NCI-H1436 treated with DMSO at 0.1 percent for 48 hours (cell line): ENCODE data around the gene TMEM254.
"Not testable (repeated sequence)": the region's sequence is repeated elsewhere in the genome, so short reads cannot be mapped to it uniquely, and the experiment has no call there.

Experiments used
- DNase-seq: peaks from one replicate; lab custom pipeline; 2025; lab: John Stamatoyannopoulos, UW

The TMEM254 gene

GRCh38 chr10:80133687-80134086, 55.2 kb downstream of the TMEM254 start:
- DNase-seq: not testable (repeated sequence)

DNA sequence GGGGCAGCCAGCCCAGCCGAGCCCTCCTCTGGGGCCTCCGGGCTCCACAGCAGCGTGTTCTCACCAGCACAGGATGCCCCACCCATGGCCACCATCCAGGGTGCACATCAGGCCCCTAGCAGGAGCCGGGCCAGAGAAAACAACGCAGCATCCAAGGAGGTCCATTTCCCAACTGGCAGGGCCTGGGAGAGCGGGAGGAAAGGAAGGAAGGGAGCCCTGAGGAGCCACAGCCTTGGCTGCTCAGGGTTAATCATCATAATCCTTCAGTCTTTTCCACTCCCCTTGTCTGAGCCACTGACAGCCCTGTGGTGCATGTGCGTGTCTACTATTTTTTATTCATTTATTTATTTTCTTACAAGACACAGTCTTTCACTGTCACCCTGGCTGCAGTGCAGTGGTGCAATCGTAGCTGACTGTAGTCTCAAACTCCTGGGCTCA, 57.7 kb downstream of the TMEM254 start:
- no peak for DNase-seq

DNA sequence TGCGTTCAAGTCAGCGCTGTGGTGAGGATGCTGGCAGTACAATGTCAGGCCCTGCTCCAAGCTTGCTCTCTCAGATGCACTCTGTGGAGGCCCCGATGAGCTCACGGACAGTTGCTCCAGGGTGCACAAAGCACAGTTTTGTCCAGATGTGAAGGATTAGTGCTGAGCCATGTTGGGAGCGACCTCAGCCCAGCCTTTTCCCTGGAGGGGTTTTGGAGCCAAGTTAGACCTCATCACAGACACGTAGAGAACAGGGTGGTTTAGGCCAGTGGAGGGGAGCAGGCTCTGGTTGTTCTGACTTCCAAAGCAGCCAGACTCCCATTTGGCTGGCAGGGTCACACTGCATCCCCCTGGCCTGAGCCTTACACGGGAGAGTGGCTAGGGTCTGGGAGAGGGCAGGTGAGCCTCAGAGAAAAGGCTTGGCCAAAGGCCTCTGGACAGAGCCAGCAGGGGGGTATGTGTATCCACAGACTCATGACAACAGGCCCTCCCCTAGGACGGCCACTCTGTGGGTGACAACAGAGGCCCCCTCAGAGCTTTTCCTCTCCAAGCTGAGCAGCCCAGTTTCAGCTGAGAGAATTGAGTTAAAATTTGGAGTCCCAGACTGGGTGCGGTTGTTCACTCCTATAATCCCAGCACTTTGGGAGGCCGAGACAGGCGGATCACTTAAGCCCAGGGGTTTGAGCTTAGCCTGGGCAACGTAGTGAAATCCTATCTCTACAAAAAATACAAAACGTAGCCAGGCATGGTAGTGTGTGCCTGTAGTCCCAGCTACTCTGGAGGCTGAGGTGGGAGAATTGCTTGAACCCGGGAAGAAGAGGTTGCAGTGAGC, 58.8 kb downstream of the TMEM254 start:
- DNase-seq: no peak

- no peak for DNase-seq
Observed at GRCh38 chr10:80137920-80138319, 59.5 kb downstream of the TMEM254 start.

DNA sequence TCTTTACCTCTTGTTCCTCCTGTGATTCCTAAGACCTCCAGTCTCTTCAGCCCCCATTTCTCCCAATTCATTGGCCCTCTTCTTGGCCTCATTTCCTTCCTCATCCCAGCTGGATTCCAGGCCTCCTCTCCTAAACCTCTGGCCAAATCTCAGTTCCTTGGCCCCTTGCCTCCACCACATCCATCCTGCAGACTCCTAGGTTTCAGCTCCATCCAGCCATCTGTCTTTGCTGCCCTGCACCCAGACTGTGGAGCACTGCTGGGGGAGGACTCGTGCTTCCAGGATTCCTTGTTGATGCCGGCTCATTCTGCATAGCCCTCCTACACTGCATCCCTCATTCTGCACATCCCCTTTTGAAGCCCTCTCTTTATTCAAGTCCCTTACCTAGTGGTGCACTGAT, 60.8 kb downstream of the TMEM254 start:
- DNase-seq: no peak

DNA sequence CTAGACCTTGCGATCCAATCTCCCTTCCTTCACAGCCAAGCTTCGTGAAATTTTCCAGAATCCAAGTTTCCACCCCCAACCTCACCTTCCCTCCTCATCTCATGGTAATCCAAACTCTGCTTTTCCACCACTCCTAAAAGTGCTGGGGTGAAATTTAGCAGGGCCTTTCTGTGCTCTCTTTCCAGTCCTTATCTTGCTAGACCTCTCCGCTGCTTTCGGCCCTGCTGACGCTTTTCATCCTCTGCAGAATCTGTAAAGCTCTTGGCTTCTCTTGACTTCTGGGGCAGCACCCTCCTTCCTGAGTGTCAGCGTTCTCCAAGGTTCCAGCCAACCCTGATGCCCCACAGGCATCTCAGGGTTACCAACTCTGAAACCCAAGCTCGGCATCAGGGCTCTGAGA, 61.8 kb downstream of the TMEM254 start:
- DNase-seq: no peak

DNA sequence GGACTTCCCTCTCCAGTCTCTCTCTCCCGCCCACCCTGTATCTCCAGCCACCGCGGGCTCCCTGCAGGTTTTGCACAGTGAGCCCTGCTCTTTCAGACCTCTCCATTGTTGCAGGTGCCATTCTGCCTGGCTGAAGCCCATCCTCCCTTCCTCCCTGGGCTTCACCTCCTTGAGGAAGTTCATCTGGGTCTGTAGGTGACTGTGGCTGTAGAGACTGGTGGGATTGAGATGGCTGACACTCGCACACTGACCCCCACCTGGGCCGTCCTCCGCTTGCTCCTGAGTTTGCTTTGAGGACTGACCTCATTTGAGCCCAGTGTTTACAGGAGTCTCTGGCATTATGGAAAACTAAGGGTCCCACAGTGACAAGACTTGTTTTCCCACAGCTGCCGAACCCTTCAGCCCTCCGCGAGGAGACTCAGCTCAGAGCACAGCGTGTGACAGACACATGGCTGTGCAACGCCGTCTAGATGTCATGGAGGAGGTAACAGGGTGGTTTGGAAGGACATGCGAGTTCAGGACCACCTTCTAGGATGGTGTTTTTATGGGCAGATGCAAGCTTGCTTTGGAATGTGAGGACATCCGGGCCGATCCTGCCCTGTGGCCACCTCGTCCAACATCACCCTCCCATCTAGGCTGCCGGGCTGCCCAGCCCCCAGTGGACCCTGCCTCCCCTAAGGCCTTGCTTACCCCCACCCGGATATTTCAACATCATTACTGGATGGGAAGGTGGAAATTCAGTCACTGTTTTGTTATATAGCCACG, 63.4 kb downstream of the TMEM254 start:
- no peak for DNase-seq
